Measurements from ENCODE around the gene LGALS4. TPM values are rescaled to one million over a fixed set of nuclear protein-coding genes. Genes with fewer than 3 reads are reported as not detected.
"Not testable (repeated sequence)": the region's sequence is repeated elsewhere in the genome, so short reads cannot be mapped to it uniquely, and the experiment has no call there.

The LGALS4 gene
- total and polyA plus RNA-seq, 4 donors: 0.89 to 2.0 (median 1.4) TPM

DNA sequence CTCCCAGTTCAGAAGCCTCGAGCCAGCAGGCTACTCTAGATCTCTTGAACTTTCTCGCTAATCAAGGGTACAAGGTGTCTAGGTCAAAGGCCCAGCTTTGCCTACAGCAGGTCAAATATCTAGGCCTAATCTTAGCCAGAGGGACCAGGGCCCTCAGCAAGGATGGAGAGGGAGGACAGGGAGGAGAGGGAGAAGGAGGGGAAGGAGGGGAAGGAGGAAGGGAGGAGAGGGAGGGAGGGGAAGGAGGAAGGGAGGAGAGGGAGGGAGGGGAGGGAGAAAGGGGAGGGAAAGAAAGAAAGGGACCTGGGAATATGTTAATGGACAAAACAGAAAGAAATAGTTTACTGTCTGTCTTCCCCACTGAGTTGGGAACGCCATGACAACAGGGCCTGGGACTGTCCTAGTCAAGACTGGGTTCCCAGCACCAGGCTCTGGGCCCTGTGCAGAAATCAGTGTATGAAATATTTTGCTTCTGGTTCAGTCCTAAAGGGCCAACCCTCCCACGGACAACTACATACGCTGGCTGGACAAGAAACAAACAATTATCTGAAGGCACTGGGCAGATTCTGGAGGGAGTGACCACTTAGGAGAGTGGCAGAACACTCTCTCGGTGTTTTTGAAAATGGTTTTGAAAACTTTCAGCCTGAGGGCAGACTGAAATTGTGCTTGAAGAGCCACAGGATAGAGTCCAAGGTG is 14.3 kb upstream of the LGALS4 start:
- H3K36me3 ChIP-seq (ENCODE audit: control insufficient read depth, insufficient read depth, low read length): peaks cover 41% of the 10 kb centered on the region
- DNase-seq (ENCODE audit: low read depth in 4 of 6, low spot score in 6 of 6): no peak
- H3K4me1 ChIP-seq (ENCODE audit: control insufficient read depth, insufficient read depth, low read length): peaks cover 14% of the 10 kb centered on the region
- no peak overlapping the region for H3K27ac ChIP-seq (ENCODE audit: low read depth, low read length)
- 72% methylated on average over 4 of the region's 6 CpGs for WGBS (ENCODE audit: insufficient coverage)
- H3K9me3 ChIP-seq (ENCODE audit: control insufficient read depth, insufficient read depth, low read length): no peaks in the 10 kb centered on the region
- no peaks in the 10 kb centered on the region for H3K27me3 ChIP-seq (ENCODE audit: control insufficient read depth, insufficient read depth, low read length)
- no peak overlapping the region for H3K4me3 ChIP-seq (ENCODE audit: low read depth, low read length)

DNA sequence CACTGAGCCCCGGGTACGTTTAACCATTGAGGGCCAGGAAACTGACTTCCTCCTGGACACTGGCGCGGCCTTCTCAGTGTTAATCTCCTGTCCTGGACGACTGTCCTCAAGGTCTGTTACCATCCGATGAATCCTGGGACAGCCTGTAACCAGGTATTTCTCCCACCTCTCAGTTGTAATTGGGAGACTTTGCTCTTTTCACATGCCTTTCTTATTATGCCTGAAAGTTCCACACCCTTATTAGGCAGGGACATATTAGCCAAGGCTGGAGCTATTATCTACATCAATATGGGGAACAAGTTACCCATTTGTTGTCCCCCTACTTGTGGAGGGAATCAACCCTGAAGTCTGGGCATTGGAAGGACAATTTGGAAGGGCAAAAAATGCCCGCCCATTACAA is 13.2 kb upstream of the LGALS4 start:
- not testable (repeated sequence) for DNase-seq (ENCODE audit: low read depth in 4 of 6, low spot score in 6 of 6); H3K27me3 ChIP-seq (ENCODE audit: control insufficient read depth, insufficient read depth, low read length); H3K9me3 ChIP-seq (ENCODE audit: control insufficient read depth, insufficient read depth, low read length); H3K27ac ChIP-seq (ENCODE audit: low read depth, low read length); H3K4me3 ChIP-seq (ENCODE audit: low read depth, low read length); H3K4me1 ChIP-seq (ENCODE audit: control insufficient read depth, insufficient read depth, low read length)
- 95% methylated on average over 6 of the region's 7 CpGs for WGBS (ENCODE audit: insufficient coverage)
- peaks cover 47% of the 10 kb centered on the region for H3K36me3 ChIP-seq (ENCODE audit: control insufficient read depth, insufficient read depth, low read length)

- H3K27ac ChIP-seq (ENCODE audit: low read depth, low read length); DNase-seq (ENCODE audit: low read depth in 4 of 6, low spot score in 6 of 6); H3K9me3 ChIP-seq (ENCODE audit: control insufficient read depth, insufficient read depth, low read length); H3K27me3 ChIP-seq (ENCODE audit: control insufficient read depth, insufficient read depth, low read length); H3K4me1 ChIP-seq (ENCODE audit: control insufficient read depth, insufficient read depth, low read length); H3K4me3 ChIP-seq (ENCODE audit: low read depth, low read length): not testable (repeated sequence)
- H3K36me3 ChIP-seq (ENCODE audit: control insufficient read depth, insufficient read depth, low read length): peaks cover 49% of the 10 kb centered on the region
- WGBS (ENCODE audit: insufficient coverage): 95% methylated on average over 29 of the region's 29 CpGs
Measured at GRCh38 chr19:38821230-38821825, 8.6 kb upstream of the LGALS4 start.

- no peak overlapping the region for H3K27ac ChIP-seq (ENCODE audit: low read depth, low read length)
Measured at GRCh38 chr19:38819231-38819920, 6.6 kb upstream of the LGALS4 start.

GRCh38 chr19:38817081-38817480 is 4.3 kb upstream of the LGALS4 start:
- H3K9me3 ChIP-seq (ENCODE audit: control insufficient read depth, insufficient read depth, low read length): no peaks in the 10 kb centered on the region
- no peaks in the 10 kb centered on the region for H3K4me1 ChIP-seq (ENCODE audit: control insufficient read depth, insufficient read depth, low read length)
- no peak overlapping the region for H3K4me3 ChIP-seq (ENCODE audit: low read depth, low read length)
- WGBS (ENCODE audit: insufficient coverage): 94% methylated on average over 15 of the region's 15 CpGs
- H3K27me3 ChIP-seq (ENCODE audit: control insufficient read depth, insufficient read depth, low read length): no peaks in the 10 kb centered on the region
- no peak for DNase-seq (ENCODE audit: low read depth in 4 of 6, low spot score in 6 of 6)
- H3K36me3 ChIP-seq (ENCODE audit: control insufficient read depth, insufficient read depth, low read length): peaks cover 73% of the 10 kb centered on the region
- no peak overlapping the region for H3K27ac ChIP-seq (ENCODE audit: low read depth, low read length)

More at GRCh38 chr19:38819231-38819920, 6.6 kb upstream of the LGALS4 start:
- Histone ChIP-seq H3K27me3 (ENCODE audit: control insufficient read depth, insufficient read depth, low read length) (no peaks in the 10 kb centered on the region), H3K4me1 (ENCODE audit: control insufficient read depth, insufficient read depth, low read length) (no peaks in the 10 kb centered on the region), H3K9me3 (ENCODE audit: control insufficient read depth, insufficient read depth, low read length) (no peaks in the 10 kb centered on the region), H3K36me3 (ENCODE audit: control insufficient read depth, insufficient read depth, low read length) (peaks cover 66% of the 10 kb centered on the region), H3K4me3 (ENCODE audit: low read depth, low read length) (no peak overlapping the region)
- no peak for DNase-seq (ENCODE audit: low read depth in 4 of 6, low spot score in 6 of 6)
- 93% methylated on average over 8 of the region's 13 CpGs for WGBS (ENCODE audit: insufficient coverage)

GRCh38 chr19:38816131-38816750 is 3.5 kb upstream of the LGALS4 start:
- Histone ChIP-seq H3K27ac (ENCODE audit: low read depth, low read length) (no peak overlapping the region), H3K9me3 (ENCODE audit: control insufficient read depth, insufficient read depth, low read length) (no peaks in the 10 kb centered on the region), H3K36me3 (ENCODE audit: control insufficient read depth, insufficient read depth, low read length) (peaks cover 68% of the 10 kb centered on the region), H3K4me1 (ENCODE audit: control insufficient read depth, insufficient read depth, low read length) (no peaks in the 10 kb centered on the region), H3K27me3 (ENCODE audit: control insufficient read depth, insufficient read depth, low read length) (no peaks in the 10 kb centered on the region), H3K4me3 (ENCODE audit: low read depth, low read length) (no peak overlapping the region)
- 95% methylated on average over 17 of the region's 18 CpGs for WGBS (ENCODE audit: insufficient coverage)
- no peak for DNase-seq (ENCODE audit: low read depth in 4 of 6, low spot score in 6 of 6)

- H3K4me3 ChIP-seq (ENCODE audit: low read depth, low read length): no peak overlapping the region
- H3K4me1 ChIP-seq (ENCODE audit: control insufficient read depth, insufficient read depth, low read length): no peaks in the 10 kb centered on the region
- H3K27me3 ChIP-seq (ENCODE audit: control insufficient read depth, insufficient read depth, low read length): no peaks in the 10 kb centered on the region
- WGBS (ENCODE audit: insufficient coverage): 92% methylated on average over 27 of the region's 34 CpGs
- no peaks in the 10 kb centered on the region for H3K9me3 ChIP-seq (ENCODE audit: control insufficient read depth, insufficient read depth, low read length)
- H3K27ac ChIP-seq (ENCODE audit: low read depth, low read length): no peak overlapping the region
- peaks cover 62% of the 10 kb centered on the region for H3K36me3 ChIP-seq (ENCODE audit: control insufficient read depth, insufficient read depth, low read length)
- no peak for DNase-seq (ENCODE audit: low read depth in 4 of 6, low spot score in 6 of 6)
Measured at GRCh38 chr19:38815059-38816001, 2.6 kb upstream of the LGALS4 start.

DNA sequence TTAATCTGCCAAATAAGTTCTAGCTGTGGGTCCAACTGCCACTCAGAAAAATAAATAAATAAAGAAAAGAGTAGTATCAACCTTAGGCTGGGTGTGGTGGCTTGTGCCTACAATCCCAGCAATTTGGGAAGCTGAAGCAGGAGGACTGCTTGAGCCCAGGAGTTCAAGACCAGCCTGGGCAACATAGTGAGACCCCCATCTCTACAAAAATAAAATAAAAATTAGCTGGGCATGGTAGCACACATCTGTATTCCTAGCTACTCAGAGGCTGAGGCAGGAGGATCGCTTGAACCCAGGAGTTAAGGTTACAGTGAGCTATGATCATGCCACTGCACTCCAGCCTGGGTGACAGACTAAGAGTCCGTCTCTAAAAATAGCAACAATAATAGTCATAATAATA is 1.2 kb upstream of the LGALS4 start:
- not testable (repeated sequence) for H3K4me1 ChIP-seq (ENCODE audit: control insufficient read depth, insufficient read depth, low read length); H3K9me3 ChIP-seq (ENCODE audit: control insufficient read depth, insufficient read depth, low read length); H3K27me3 ChIP-seq (ENCODE audit: control insufficient read depth, insufficient read depth, low read length); DNase-seq (ENCODE audit: low read depth in 4 of 6, low spot score in 6 of 6); H3K4me3 ChIP-seq (ENCODE audit: low read depth, low read length); H3K27ac ChIP-seq (ENCODE audit: low read depth, low read length)
- no CpG with 5 or more reads among the region's 2 CpGs for WGBS (ENCODE audit: insufficient coverage)
- peaks cover 53% of the 10 kb centered on the region for H3K36me3 ChIP-seq (ENCODE audit: control insufficient read depth, insufficient read depth, low read length)

- no peaks in the 10 kb centered on the region for H3K4me1 ChIP-seq (ENCODE audit: control insufficient read depth, insufficient read depth, low read length)
- no peak overlapping the region for H3K27ac ChIP-seq (ENCODE audit: low read depth, low read length)
- 100% methylated on average over 2 of the region's 6 CpGs for WGBS (ENCODE audit: insufficient coverage)
- no peaks in the 10 kb centered on the region for H3K27me3 ChIP-seq (ENCODE audit: control insufficient read depth, insufficient read depth, low read length)
- no peaks in the 10 kb centered on the region for H3K9me3 ChIP-seq (ENCODE audit: control insufficient read depth, insufficient read depth, low read length)
- DNase-seq (ENCODE audit: low read depth in 4 of 6, low spot score in 6 of 6): no peak
- peaks cover 51% of the 10 kb centered on the region for H3K36me3 ChIP-seq (ENCODE audit: control insufficient read depth, insufficient read depth, low read length)
- no peak overlapping the region for H3K4me3 ChIP-seq (ENCODE audit: low read depth, low read length)
Measured at GRCh38 chr19:38813323-38813722, 578 bp upstream of the LGALS4 start.
